Endothelial cell of umbilical vein (primary cell): ENCODE measurements around the gene SP6. TPM values are rescaled to one million over a fixed set of nuclear protein-coding genes. Genes with fewer than 3 reads are reported as not detected.

Experiments used
- BruUV-seq: library from RNA; stranded (reverse); fragments of 400-500 nt; replicated peaks from 2 replicates; lab custom pipeline; 2021; lab: Mats Ljungman, UMichigan
- CTCF ChIA-PET: fragments of 300-600, 350-600 bp; sonication (Branson Sonifier 250); formaldehyde crosslinking; loops from one replicate; lab custom pipeline; 2021; ENCODE audit warnings: antibody characterized with exemption, inconsistent platforms; lab: Charles Lee
- POLR2A ChIA-PET: fragments of 300-600, 350-600 bp; sonication (Branson Sonifier 250); formaldehyde crosslinking; loops from one replicate; lab custom pipeline; 2021; ENCODE audit warnings: antibody characterized with exemption, inconsistent platforms; lab: Charles Lee
- DNase-seq: peaks from one replicate; pipeline ENCODE4 v3.0.0-alpha.2; 2011; ENCODE audit warnings: low read depth, low spot score
- FAIRE-seq: peaks from 2 replicates; lab custom pipeline; 2011; peaks lifted over from hg19 to GRCh38; lab: Jason Lieb, UNC
- H2AFZ ChIP-seq: 2 replicates; pipeline ENCODE4 v1.6.0; 2012; ENCODE audit warnings: low read depth, low read length, control low read depth, inconsistent platforms
- H3K27ac ChIP-seq: 2 replicates; pipeline ENCODE4 v1.5.1; 2011; ENCODE audit warnings: low read depth, mild to moderate bottlenecking, control low read depth, low read length, moderate library complexity; ENCODE audit not compliant: insufficient read depth
- H3K27me3 ChIP-seq, 2 experiments: 2 replicates each; pipeline versions ENCODE4 v1.6.0 to v1.6.1; 2011; ENCODE audit warnings: low read length in 2 of 2, mixed read lengths in 1 of 2; ENCODE audit not compliant: control insufficient read depth in 2 of 2, insufficient read depth in 2 of 2
- H3K36me3 ChIP-seq, 2 experiments: 2 replicates in 1 of 2; 3 replicates in 1 of 2; pipeline ENCODE4 v1.5.1; 2011; ENCODE audit warnings: low read length in 2 of 2, mild to moderate bottlenecking in 1 of 2, moderate library complexity in 1 of 2; ENCODE audit not compliant: control insufficient read depth in 2 of 2, insufficient read depth in 2 of 2; ENCODE audit errors: extremely low read depth in 1 of 2
- H3K4me1 ChIP-seq: 3 replicates; pipeline ENCODE4 v1.5.1; 2011; ENCODE audit warnings: mild to moderate bottlenecking, low read length; ENCODE audit not compliant: control insufficient read depth, insufficient read depth; ENCODE audit errors: extremely low read depth
- H3K4me2 ChIP-seq: 2 replicates; pipeline ENCODE4 v1.6.1; 2011; ENCODE audit warnings: low read length, control low read depth, mixed read lengths; ENCODE audit not compliant: insufficient read depth
- H3K4me3 ChIP-seq, 3 experiments: fragments of 200-600 bp in 1 of 3; sonication (generic), shearing (Covaris generic) in 1 of 3; replicated peaks in 1 of 3; 2 replicates each; pipeline ENCODE4 v1.5.1; 2011 to 2016; ENCODE audit warnings: control low read depth in 3 of 3, low read length in 3 of 3, mild to moderate bottlenecking in 2 of 3, inconsistent platforms in 1 of 3, low read depth in 1 of 3, moderate library complexity in 1 of 3; ENCODE audit not compliant: insufficient read depth in 1 of 3
- H3K79me2 ChIP-seq: 2 replicates; pipeline ENCODE4 v1.6.0; 2012; ENCODE audit warnings: low read length, inconsistent platforms; ENCODE audit not compliant: control insufficient read depth, insufficient read depth
- H3K9ac ChIP-seq: replicated peaks from 2 replicates; pipeline ENCODE3; 2011; ENCODE audit warnings: low read length, control low read depth; ENCODE audit not compliant: insufficient read depth; ENCODE audit errors: extremely low read depth
- H3K9me1 ChIP-seq: replicated peaks from 3 replicates; pipeline ENCODE4 v1.6.0; 2011; ENCODE audit warnings: mild to moderate bottlenecking, low read length; ENCODE audit not compliant: control insufficient read depth, insufficient read depth; ENCODE audit errors: extremely low read depth
- H3K9me3 ChIP-seq: replicated peaks from 2 replicates; pipeline ENCODE4 v1.5.1; 2012; ENCODE audit warnings: low read length, inconsistent platforms; ENCODE audit not compliant: control insufficient read depth, insufficient read depth
- H4K20me1 ChIP-seq: replicated peaks from 2 replicates; pipeline ENCODE3; 2011; ENCODE audit warnings: mild to moderate bottlenecking, low read length; ENCODE audit not compliant: control insufficient read depth, insufficient read depth; ENCODE audit errors: extremely low read depth
- CTCF ChIP-seq, 2 donors: IDR thresholded peaks; 1 replicate in 1 of 2; 2 replicates in 1 of 2; pipeline ENCODE4 v1.5.1; 2011; ENCODE audit warnings: low read length in 2 of 2, mild to moderate bottlenecking in 2 of 2, moderate library complexity in 2 of 2, control low read depth in 1 of 2, inconsistent platforms in 1 of 2, low read depth in 1 of 2; ENCODE audit not compliant: insufficient read depth in 1 of 2; ENCODE audit errors: extremely low read depth in 1 of 2
- EZH2 ChIP-seq: IDR thresholded peaks from 2 replicates; pipeline ENCODE4 v1.6.1; 2012; ENCODE audit warnings: borderline replicate concordance, low read depth, mild to moderate bottlenecking, moderate library complexity, low read length, inconsistent platforms; ENCODE audit not compliant: severe bottlenecking
- FOS ChIP-seq: IDR thresholded peaks from 2 replicates; pipeline ENCODE4 v1.6.1; 2011; ENCODE audit warnings: mild to moderate bottlenecking, low read length, moderate library complexity, borderline replicate concordance; ENCODE audit not compliant: insufficient read depth
- GATA2 ChIP-seq: IDR thresholded peaks from 2 replicates; pipeline ENCODE4 v1.7.0; 2011; ENCODE audit warnings: low read depth, mild to moderate bottlenecking, moderate library complexity, mixed read lengths, low read length; ENCODE audit not compliant: insufficient read length, insufficient read depth
- JUN ChIP-seq: IDR thresholded peaks from 2 replicates; pipeline ENCODE4 v1.6.1; 2011; ENCODE audit warnings: borderline replicate concordance, low read depth; ENCODE audit not compliant: insufficient read length, insufficient read depth
- MYC ChIP-seq: IDR thresholded peaks from one replicate; pipeline ENCODE4 v1.6.1; 2011; ENCODE audit warnings: mild to moderate bottlenecking, low read depth, low read length
- POLR2A ChIP-seq: IDR thresholded peaks from 2 replicates; pipeline ENCODE4 v1.6.1; 2012; ENCODE audit warnings: low read depth, mild to moderate bottlenecking, control low read depth, low read length
- POLR2AphosphoS5 ChIP-seq: IDR thresholded peaks from 2 replicates; pipeline ENCODE4 v1.6.1; 2012; ENCODE audit warnings: low read depth, mild to moderate bottlenecking, control low read depth, low read length, moderate library complexity; ENCODE audit not compliant: insufficient read depth
- dilution Hi-C: fragments of 300-500 bp; cut with MboI; formaldehyde crosslinking; loops from one replicate; pipeline ENCODE4 v1.15.0; 2019; ENCODE audit warnings: low sequenced_read_pairs; ENCODE audit not compliant: extremely low pct_ligation_motif_present
- intact Hi-C: fragments of 100-400 bp; cut with micrococcal nuclease; formaldehyde crosslinking; loops from one replicate; pipeline ENCODE4 v1.10.0; 2022
- polyA plus RNA-seq, 4 experiments: library from polyadenylated mRNA; depleted of rRNA in 3 of 4; stranded (reverse) in 3 of 4; unstranded in 1 of 4; fragments of >200 nt; gene quantifications; 2 replicates each; pipeline versions ENCODE4 v1.2.1 to v1.2.3, GENCODE V29; 2011 to 2012; ENCODE audit warnings: missing spikeins in 1 of 4
- total RNA-seq: library from RNA; stranded (reverse); gene quantifications from 2 replicates; pipeline ENCODE4 v1.2.3, GENCODE V29; 2021
- TF ChIP-seq, protein P1 (sequence below): IDR thresholded peaks from 2 replicates; pipeline ENCODE4 v1.6.1; 2011; ENCODE audit not compliant: insufficient read depth, insufficient read length

Gene SP6
- total and polyA plus RNA-seq, 2 donors (not counting 3 experiments of a cell fraction or from before 2014, with no cell fraction given) = 0.11 to 1.3 TPM

GRCh38 chr17:47808830-47809480, 42.0 kb downstream of the SP6 start:
- ChIA-PET POLR2A (interaction anchor here (0.6 kb wide), 1 partner anchor 47 kb away, joined by 3 read pairs; no protein-coding TSS in a partner anchor), CTCF (no interaction called here)
- Histone ChIP-seq H3K4me2 (no peak overlapping the region), H3K9me1 (no peaks in the 10 kb centered on the region), H3K79me2 (no peaks in the 10 kb centered on the region), H3K4me3 (no peak overlapping the region), H2AFZ (no peak overlapping the region), H3K4me1 (peaks cover 9% of the 10 kb centered on the region), H3K27ac (no peak overlapping the region), H3K9me3 (no peaks in the 10 kb centered on the region), H3K27me3 (no peaks in the 10 kb centered on the region), H4K20me1 (no peaks in the 10 kb centered on the region), H3K36me3 (peaks cover 3 to 41% of the 10 kb centered on the region in 2 experiments), H3K9ac (no peak overlapping the region)
- dilution Hi-C loops (no loop called here), intact Hi-C loops (no loop called here)
- no peak for FAIRE-seq
- TF ChIP-seq POLR2AphosphoS5 = no peak
- no peak for TF ChIP-seq EZH2
- TF ChIP-seq, protein P1, sequence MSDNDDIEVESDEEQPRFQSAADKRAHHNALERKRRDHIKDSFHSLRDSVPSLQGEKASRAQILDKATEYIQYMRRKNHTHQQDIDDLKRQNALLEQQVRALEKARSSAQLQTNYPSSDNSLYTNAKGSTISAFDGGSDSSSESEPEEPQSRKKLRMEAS = no peak
- TF ChIP-seq GATA2 = no peak
- no peak for TF ChIP-seq JUN
- TF ChIP-seq POLR2A = no peak
- TF ChIP-seq CTCF (IDR thresholded peaks at IDR 0.05; ENCODE audit: extremely low read depth in 1 of 2, insufficient read depth in 1 of 2, low read depth in 1 of 2, low read length in 2 of 2) = no peak
- no peak for TF ChIP-seq FOS
- no peak for TF ChIP-seq MYC
- DNase-seq = no peak
- no TSS peak for BruUV-seq
